MCF 10A (cell line): Measurements from ENCODE around the gene BHLHA15. TPM values are rescaled to one million over a fixed set of nuclear protein-coding genes. Genes with fewer than 3 reads are reported as not detected.

ENCODE experiments used
- BruUV-seq: library from RNA; stranded (reverse); fragments of 400-500 nt; replicated peaks from 2 replicates; lab custom pipeline; 2021; lab: Mats Ljungman, UMichigan
- CTCF ChIA-PET: fragments of 300-600 bp; sonication (Branson Sonifier 250); formaldehyde crosslinking; extraction: SDS; loops from one replicate; lab custom pipeline; 2021; ENCODE audit warnings: antibody characterized with exemption, inconsistent platforms; lab: Yijun Ruan, JAX
- POLR2A ChIA-PET: fragments of 300-600, 350-650 bp; sonication (Branson Sonifier 250); formaldehyde crosslinking; extraction: SDS; loops from one replicate; lab custom pipeline; 2020; ENCODE audit warnings: antibody characterized with exemption, inconsistent platforms; lab: Yijun Ruan, JAX
- DNase-seq: peaks from one replicate; pipeline ENCODE4 v3.0.0-alpha.2; 2018; ENCODE audit not compliant: unreplicated experiment
- H3K27ac Mint-ChIP-seq: one replicate; pipeline ENCODE4 v1.8.0; 2022; ENCODE audit warnings: mild to moderate bottlenecking, low read depth, mixed read lengths; ENCODE audit not compliant: unreplicated experiment
- H3K27me3 Mint-ChIP-seq: one replicate; pipeline ENCODE4 v1.8.0; 2022; ENCODE audit warnings: mixed read lengths; ENCODE audit not compliant: insufficient read depth, unreplicated experiment
- H3K36me3 Mint-ChIP-seq: one replicate; pipeline ENCODE4 v1.8.0; 2022; ENCODE audit warnings: mild to moderate bottlenecking, moderate library complexity, mixed read lengths; ENCODE audit not compliant: insufficient read depth, unreplicated experiment
- H3K4me1 Mint-ChIP-seq: one replicate; pipeline ENCODE4 v1.8.0; 2022; ENCODE audit warnings: mixed read lengths; ENCODE audit not compliant: insufficient read depth, unreplicated experiment
- H3K4me3 Mint-ChIP-seq: one replicate; pipeline ENCODE4 v1.8.0; 2022; ENCODE audit warnings: mild to moderate bottlenecking, moderate library complexity, mixed read lengths; ENCODE audit not compliant: unreplicated experiment
- H3K9me3 Mint-ChIP-seq: one replicate; pipeline ENCODE4 v1.8.0; 2022; ENCODE audit warnings: mixed read lengths; ENCODE audit not compliant: unreplicated experiment
- CTCF ChIP-seq: fragments of 200-600 bp; IDR thresholded peaks from one replicate; pipeline ENCODE4 v1.8.0; 2022; ENCODE audit warnings: antibody characterized with exemption, mild to moderate bottlenecking; ENCODE audit not compliant: unreplicated experiment
- intact Hi-C: fragments of 100-400 bp; cut with micrococcal nuclease; formaldehyde crosslinking; loops from 2 replicates; pipeline ENCODE4 v1.14.1; 2022
- total RNA-seq: library from RNA; stranded (reverse); gene quantifications from 2 replicates; pipeline ENCODE4 v1.2.3, GENCODE V29; 2022

BHLHA15 gene
- total RNA-seq, 1 experiment from 2014 or later, result 3.2 TPM

GRCh38 chr7:98170966-98171365 is 40.3 kb upstream of the BHLHA15 start:
- no peak for DNase-seq
- intact Hi-C loops, result no loop called here
- BruUV-seq, result no TSS peak
- Mint-ChIP-seq H3K36me3 (peaks cover 47% of the 10 kb centered on the region), H3K4me3 (no peak overlapping the region), H3K9me3 (no peaks in the 10 kb centered on the region), H3K27ac (no peak overlapping the region), H3K4me1 (no peaks in the 10 kb centered on the region), H3K27me3 (no peaks in the 10 kb centered on the region)
- POLR2A ChIA-PET, result no interaction called here
- no peak for TF ChIP-seq CTCF
- CTCF ChIA-PET, result interaction anchor here (1.0 to 26.1 kb wide), 2 partner anchors 9 to 152 kb away, joined by 3 to 739 read pairs; no protein-coding TSS in a partner anchor

DNA sequence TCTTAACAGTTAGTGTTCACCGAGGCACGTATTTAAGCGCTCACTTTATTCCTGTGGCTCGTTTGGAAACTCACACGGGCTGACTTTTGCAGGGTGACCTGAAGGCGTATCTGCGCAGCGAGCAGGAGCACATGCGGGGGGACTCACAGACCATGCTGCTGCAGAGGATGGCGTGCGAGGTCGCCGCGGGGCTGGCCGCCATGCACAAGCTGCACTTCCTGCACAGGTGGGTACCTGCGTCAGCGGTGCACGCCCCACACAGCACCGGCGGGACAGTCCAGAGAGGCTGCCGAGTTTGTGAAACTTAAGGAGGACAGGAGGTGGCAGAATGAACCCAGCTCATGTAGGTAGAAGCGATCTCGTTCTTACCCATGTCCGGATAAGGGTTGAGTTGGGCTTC is 39.8 kb upstream of the BHLHA15 start:
- no peaks in the 10 kb centered on the region for H3K4me1 Mint-ChIP-seq

GRCh38 chr7:98174334-98175259 is 36.6 kb upstream of the BHLHA15 start:
- Mint-ChIP-seq H3K9me3 (no peaks in the 10 kb centered on the region), H3K36me3 (peaks cover 53% of the 10 kb centered on the region), H3K4me1 (no peaks in the 10 kb centered on the region), H3K4me3 (no peak overlapping the region), H3K27me3 (no peaks in the 10 kb centered on the region), H3K27ac (no peak overlapping the region)
- ChIA-PET CTCF (interaction anchor here (0.5 to 26.1 kb wide), 3 partner anchors 66 to 367 kb away, joined by 4 to 739 read pairs (median 5); no protein-coding TSS in a partner anchor), POLR2A (no interaction called here)
- no peak for DNase-seq
- no TSS peak for BruUV-seq
- no peak for TF ChIP-seq CTCF
- intact Hi-C loops, result no loop called here

More for the DNA sequence above, 39.8 kb upstream of the BHLHA15 start:
- no peak for TF ChIP-seq CTCF
- BruUV-seq, result no TSS peak
- POLR2A ChIA-PET, result no interaction called here
- DNase-seq, result no peak
- CTCF ChIA-PET, result interaction anchor here (26.1 kb wide), 1 partner anchor 153 kb away, joined by 739 read pairs; no protein-coding TSS in a partner anchor
- Mint-ChIP-seq H3K27me3 (no peaks in the 10 kb centered on the region), H3K9me3 (no peaks in the 10 kb centered on the region), H3K4me3 (no peak overlapping the region), H3K36me3 (peaks cover 52% of the 10 kb centered on the region), H3K27ac (no peak overlapping the region)
- intact Hi-C loops, result no loop called here

DNA sequence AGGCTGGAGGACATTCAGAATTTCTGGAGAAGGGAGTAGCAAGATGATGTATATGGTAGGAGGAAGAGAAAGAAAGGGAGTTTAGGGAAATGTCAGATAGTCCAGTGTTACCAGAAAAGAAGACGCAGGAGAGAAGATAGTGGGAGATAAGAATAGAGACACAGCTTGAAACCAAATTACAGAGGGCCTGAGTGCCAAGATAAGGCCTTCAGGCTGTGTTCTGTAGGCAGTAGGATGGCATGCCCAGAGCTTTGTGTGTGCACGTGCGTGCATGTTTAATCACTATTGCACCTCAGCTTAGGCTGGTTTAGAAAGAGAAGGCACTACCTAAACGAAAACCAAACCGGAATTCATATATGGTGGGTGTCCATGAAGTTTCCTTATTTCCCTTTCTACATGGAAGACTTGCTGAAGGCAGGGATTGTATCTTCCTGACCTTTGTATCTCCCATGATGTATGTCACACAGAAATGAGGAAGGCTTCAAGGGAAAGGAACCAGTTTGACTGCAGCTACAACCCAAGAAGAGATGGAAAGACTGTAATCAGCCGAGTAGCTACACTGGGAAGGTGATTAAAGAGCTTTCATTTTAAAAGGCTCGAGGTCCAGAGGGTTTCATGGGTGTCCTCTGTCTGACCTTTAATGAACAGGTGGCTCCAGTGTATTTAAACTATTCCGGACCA is 35.8 kb upstream of the BHLHA15 start:
- BruUV-seq, result no TSS peak
- H3K4me1 Mint-ChIP-seq, result no peaks in the 10 kb centered on the region
- ChIA-PET CTCF (interaction anchor here (6.5 to 26.1 kb wide), 2 partner anchors 8 to 157 kb away, joined by 51 to 739 read pairs; no protein-coding TSS in a partner anchor), POLR2A (interaction anchor here (0.7 to 1.6 kb wide), 2 partner anchors 11 to 1001 kb away, joined by 3 to 4 read pairs; no protein-coding TSS in a partner anchor)
- H3K36me3 Mint-ChIP-seq, result peaks cover 53% of the 10 kb centered on the region
- no peak for TF ChIP-seq CTCF
- no peaks in the 10 kb centered on the region for H3K9me3 Mint-ChIP-seq
- intact Hi-C loops, result no loop called here
- no peak overlapping the region for H3K4me3 Mint-ChIP-seq
- H3K27ac Mint-ChIP-seq, result no peak overlapping the region
- DNase-seq, result no peak
- H3K27me3 Mint-ChIP-seq, result no peaks in the 10 kb centered on the region
